Mucosa of rectum (tissue), 2 donors: ENCODE measurements around the gene THAP4.

ENCODE experiments used
- H3K27ac ChIP-seq, 2 donors: one replicate each; pipeline ENCODE4 v1.7.0; 2013; ENCODE audit warnings: inconsistent platforms in 2 of 2, low read depth in 2 of 2, low read length in 2 of 2
- H3K27me3 ChIP-seq, 2 donors: one replicate each; pipeline ENCODE4 v1.7.0; 2013; ENCODE audit warnings: low read length in 2 of 2; ENCODE audit not compliant: control insufficient read depth in 2 of 2, insufficient read depth in 2 of 2
- H3K36me3 ChIP-seq, 2 donors: one replicate each; pipeline ENCODE4 v1.7.0; 2013; ENCODE audit warnings: low read length in 2 of 2; ENCODE audit not compliant: control insufficient read depth in 2 of 2, insufficient read depth in 2 of 2
- H3K4me1 ChIP-seq, 2 donors: one replicate each; pipeline ENCODE4 v1.7.0; 2013; ENCODE audit warnings: low read length in 2 of 2, mild to moderate bottlenecking in 1 of 2; ENCODE audit not compliant: control insufficient read depth in 2 of 2, insufficient read depth in 2 of 2
- H3K4me3 ChIP-seq, 2 donors: one replicate each; pipeline ENCODE4 v1.7.0; 2013; ENCODE audit warnings: low read length in 2 of 2
- H3K9ac ChIP-seq, 2 donors: one replicate each; pipeline ENCODE4 v1.7.0; 2013; ENCODE audit warnings: low read length in 2 of 2, low read depth in 1 of 2, mild to moderate bottlenecking in 1 of 2
- H3K9me3 ChIP-seq, 2 donors: one replicate each; pipeline ENCODE4 v1.7.0; 2013; ENCODE audit warnings: low read length in 2 of 2; ENCODE audit not compliant: control insufficient read depth in 2 of 2
- donor health status: healthy.
- donor health status: Normal muscosa, but diverticular disease.

The THAP4 gene

DNA sequence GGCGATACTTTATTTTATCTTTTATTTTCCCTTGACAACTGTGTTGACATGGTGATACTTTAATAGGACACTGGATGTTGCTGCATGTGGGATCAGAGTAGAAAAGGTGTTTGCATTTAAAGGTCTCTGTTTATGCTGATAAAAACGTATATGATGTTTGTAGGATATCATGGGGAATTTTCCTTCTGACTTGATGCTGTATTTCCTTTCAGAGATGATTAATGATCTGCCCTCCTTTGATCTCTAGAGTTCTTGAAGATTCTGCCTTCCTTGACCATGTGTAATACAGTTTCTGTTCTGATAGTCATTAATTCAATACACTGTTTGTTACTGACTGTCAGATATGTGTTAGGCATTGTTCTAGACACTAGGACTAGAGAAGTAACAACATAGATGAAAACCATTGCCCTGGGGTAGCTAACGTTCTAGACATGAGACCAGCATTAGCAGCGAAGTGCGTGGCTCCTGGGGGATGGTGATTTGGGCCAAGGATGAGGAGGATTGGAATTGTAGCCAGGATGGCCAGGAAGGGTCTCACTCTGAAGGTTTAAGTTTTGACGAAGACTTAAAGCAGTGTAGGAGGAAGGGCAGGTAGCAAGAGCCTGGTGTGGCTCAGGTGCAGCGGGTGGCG lies 3.3 kb upstream of the THAP4 start:
- no peak overlapping the region for H3K27ac ChIP-seq
- H3K4me1 ChIP-seq = peaks cover 16 to 35% of the 10 kb centered on the region in 2 donors
- H3K9me3 ChIP-seq = no peaks in the 10 kb centered on the region
- H3K36me3 ChIP-seq = peaks cover 3 to 9% of the 10 kb centered on the region in 2 donors
- no peak overlapping the region for H3K9ac ChIP-seq
- no peak overlapping the region for H3K4me3 ChIP-seq
- H3K27me3 ChIP-seq = no peaks in the 10 kb centered on the region

DNA sequence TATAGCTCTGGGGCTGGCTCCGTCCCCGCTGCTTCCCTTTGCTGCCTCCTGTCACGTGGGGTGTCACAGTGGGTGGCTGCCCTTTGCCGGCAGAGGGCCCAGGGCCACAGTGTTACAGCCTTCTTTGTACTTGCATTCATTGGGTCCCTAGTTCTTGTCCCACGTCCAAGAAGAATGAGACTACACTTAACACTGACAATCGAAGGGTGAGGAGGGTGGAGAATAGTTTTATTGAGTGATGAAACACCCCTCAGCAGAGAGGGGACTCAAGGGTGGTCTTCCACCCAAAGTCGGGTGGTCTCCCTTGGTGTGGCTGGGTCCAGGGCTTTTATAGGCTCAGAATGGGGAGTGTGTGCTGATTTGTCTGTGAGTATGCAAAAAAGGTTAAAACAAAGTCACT lies 2.4 kb upstream of the THAP4 start:
- Histone ChIP-seq H3K4me3 (peak overlapping the region in 1 of 2 donors; percentile 92), H3K27ac (no peak overlapping the region), H3K4me1 (peaks cover 16 to 31% of the 10 kb centered on the region in 2 donors), H3K36me3 (peaks cover 3 to 7% of the 10 kb centered on the region in 2 donors), H3K27me3 (no peaks in the 10 kb centered on the region), H3K9me3 (no peaks in the 10 kb centered on the region), H3K9ac (no peak overlapping the region)

DNA sequence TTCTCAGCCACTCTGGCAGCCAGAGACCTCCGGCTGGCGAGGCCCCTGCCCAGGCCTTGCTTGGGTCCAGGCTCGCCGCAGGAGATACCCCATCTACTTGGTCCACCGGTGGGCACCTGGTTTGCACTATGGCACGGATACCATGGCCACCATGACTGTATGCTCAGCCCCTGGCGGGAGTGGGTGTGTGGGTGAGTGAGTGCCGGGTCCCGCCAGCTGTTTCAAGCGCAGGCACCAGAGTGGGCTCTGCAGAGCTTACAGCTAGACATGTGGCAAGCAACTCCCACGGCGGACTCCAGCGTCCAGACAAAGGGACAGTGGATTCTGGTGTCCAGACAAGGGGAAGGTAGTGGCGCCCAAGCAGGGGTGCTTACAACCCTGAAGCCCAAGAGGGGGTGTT lies 2.0 kb upstream of the THAP4 start:
- H3K9me3 ChIP-seq = no peaks in the 10 kb centered on the region
- no peaks in the 10 kb centered on the region for H3K27me3 ChIP-seq
- peaks cover 16 to 31% of the 10 kb centered on the region in 2 donors for H3K4me1 ChIP-seq
- no peak overlapping the region for H3K27ac ChIP-seq
- no peak overlapping the region for H3K9ac ChIP-seq
- peak overlapping the region in 1 of 2 donors; percentile 92 for H3K4me3 ChIP-seq
- peaks cover 3 to 4% of the 10 kb centered on the region in 2 donors for H3K36me3 ChIP-seq

DNA sequence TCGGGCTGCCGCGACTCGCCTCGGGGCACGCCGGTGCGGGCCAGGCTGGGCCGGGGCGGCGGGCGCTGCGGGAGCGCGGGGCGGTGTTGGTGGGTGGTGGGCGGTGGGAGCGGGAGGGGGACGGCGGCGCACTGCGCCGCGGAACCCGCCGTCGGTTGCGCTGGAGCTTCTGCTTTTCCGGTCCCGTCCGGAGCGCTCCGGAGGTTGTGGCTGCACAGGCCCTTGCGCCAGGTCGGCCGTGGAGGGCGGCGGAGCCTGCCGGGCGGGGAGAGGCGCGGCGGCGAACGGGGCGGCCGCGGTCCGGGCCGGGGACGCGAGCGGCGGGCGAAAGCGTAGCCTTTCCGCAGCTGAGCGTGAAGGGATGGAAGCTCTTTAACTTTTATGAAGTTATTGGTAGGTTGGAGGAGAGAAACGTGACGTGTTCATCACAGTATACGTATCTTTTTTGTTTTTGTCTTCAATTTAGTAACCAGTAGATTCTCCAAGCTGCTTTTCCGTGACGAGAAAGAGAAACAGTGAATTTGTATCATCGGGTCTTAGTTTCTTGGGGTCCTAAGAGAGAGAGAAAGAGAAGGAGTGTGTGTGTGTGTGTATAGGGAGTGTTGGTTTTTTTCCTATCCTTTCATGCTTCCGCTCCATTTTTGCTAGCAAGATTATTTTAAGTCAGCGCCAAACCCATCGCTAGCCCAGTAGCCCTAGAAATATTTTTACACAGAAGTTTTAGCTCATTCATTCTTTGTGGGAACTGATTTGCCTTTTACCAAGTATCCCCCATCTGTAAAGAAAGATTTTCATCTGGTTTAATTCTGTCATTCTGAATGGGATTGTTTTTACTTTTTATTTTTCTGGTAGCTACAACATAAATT lies 1.1 kb upstream of the THAP4 start:
- Histone ChIP-seq H3K9me3 (no peaks in the 10 kb centered on the region), H3K4me3 (peak overlapping the region; percentile 92 to 97), H3K27me3 (no peaks in the 10 kb centered on the region), H3K4me1 (peaks cover 16 to 31% of the 10 kb centered on the region in 2 donors), H3K27ac (peak overlapping the region; percentile 97), H3K36me3 (peaks cover 8 to 13% of the 10 kb centered on the region in 2 donors), H3K9ac (peak overlapping the region; percentile 79 to 93)

DNA sequence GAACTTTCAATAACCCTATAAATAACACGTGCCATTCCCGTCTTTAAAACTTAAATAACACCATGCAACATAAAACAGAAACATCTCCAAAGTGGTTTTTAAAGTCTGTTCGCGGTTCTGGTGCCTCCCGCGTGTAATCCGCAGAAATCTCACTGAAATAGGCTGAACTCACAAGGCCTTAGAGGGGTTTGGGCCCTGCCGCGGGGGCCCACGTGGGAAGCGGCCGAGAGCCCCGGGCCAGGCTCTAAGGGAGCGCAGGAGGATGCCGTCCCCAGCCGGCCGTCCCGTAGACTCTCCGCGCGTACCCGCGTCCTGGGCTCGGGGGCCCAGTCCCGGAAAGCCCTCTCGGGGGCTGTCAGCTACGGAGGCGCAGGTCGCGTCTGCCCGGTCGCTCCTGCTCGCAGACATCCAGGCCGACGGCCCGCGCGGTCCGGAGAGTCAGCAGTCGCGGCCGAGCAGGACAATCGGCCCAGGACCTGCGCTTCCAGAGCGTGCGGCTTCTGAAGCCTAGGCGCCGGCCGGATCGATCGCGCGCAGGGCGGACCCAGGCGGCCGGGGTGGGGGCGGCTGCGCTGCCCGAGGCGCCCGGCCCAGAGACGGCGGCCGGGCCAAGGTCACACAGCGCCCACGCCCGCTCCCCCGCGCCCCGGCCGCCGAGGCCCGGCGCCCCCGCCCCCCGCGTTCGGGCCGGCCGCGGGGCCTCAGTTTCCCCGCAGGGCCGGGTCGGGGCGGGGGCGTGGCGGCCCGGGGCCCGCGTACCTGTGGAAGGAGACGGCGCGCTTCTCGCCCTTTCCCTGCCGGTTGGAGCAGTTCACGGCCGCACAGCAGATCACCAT lies 558 bp downstream of the THAP4 start:
- peak overlapping the region; percentile 27 to 93 for H3K9ac ChIP-seq
- H3K27me3 ChIP-seq = no peaks in the 10 kb centered on the region
- peaks cover 16 to 25% of the 10 kb centered on the region in 2 donors for H3K36me3 ChIP-seq
- no peaks in the 10 kb centered on the region for H3K9me3 ChIP-seq
- peak overlapping the region; percentile 74 to 97 for H3K4me3 ChIP-seq
- H3K4me1 ChIP-seq = peaks cover 16 to 26% of the 10 kb centered on the region in 2 donors
- peak overlapping the region; percentile 97 for H3K27ac ChIP-seq

DNA sequence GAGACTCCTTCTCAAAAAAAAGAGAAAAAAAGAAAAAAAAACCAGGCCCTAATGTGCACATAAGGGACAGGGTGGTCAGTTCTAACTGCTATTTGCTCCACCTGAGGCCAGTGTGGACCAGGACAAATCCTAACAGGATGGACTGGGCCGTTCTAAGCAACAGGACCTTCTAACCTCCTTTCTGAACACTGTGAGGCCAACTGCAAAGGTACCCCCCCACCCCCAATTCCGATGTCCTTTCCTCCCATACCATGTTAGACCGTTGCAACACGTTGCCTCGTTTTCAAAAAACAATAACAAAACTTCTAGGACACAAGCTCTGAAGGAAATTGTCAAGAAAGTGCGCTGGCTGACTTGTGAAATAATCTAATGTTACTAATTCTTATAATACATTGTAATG lies 1.2 kb downstream of the THAP4 start:
- H3K36me3 ChIP-seq = peaks cover 19 to 30% of the 10 kb centered on the region in 2 donors
- H3K4me3 ChIP-seq = peak overlapping the region; percentile 74 to 77
- no peaks in the 10 kb centered on the region for H3K9me3 ChIP-seq
- H3K4me1 ChIP-seq = peaks cover 16 to 23% of the 10 kb centered on the region in 2 donors
- H3K9ac ChIP-seq = peak overlapping the region in 1 of 2 donors; percentile 27
- H3K27me3 ChIP-seq = no peaks in the 10 kb centered on the region
- H3K27ac ChIP-seq = peak overlapping the region in 1 of 2 donors; percentile 77

DNA sequence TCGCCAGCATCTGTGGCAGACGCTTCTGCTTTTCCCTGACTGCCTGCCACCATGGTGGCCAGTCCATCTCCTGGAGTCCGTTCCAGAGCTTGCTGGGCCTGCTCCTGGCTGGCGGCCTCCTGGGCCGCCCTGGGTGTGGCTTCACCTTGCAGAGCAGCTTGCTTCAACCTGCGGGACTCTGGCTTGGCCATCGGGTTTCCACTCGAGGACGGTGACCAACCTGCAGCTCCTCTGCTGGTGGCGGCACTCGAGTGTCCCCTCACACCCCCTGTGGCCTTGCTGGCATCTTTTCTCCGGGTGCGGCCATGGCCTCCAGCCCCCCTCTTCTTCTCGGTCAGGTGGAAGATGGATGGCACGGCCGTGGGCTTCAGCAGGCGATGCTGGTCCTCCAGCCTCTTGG lies 3.4 kb downstream of the THAP4 start:
- peaks cover 10 to 14% of the 10 kb centered on the region in 2 donors for H3K4me1 ChIP-seq

DNA sequence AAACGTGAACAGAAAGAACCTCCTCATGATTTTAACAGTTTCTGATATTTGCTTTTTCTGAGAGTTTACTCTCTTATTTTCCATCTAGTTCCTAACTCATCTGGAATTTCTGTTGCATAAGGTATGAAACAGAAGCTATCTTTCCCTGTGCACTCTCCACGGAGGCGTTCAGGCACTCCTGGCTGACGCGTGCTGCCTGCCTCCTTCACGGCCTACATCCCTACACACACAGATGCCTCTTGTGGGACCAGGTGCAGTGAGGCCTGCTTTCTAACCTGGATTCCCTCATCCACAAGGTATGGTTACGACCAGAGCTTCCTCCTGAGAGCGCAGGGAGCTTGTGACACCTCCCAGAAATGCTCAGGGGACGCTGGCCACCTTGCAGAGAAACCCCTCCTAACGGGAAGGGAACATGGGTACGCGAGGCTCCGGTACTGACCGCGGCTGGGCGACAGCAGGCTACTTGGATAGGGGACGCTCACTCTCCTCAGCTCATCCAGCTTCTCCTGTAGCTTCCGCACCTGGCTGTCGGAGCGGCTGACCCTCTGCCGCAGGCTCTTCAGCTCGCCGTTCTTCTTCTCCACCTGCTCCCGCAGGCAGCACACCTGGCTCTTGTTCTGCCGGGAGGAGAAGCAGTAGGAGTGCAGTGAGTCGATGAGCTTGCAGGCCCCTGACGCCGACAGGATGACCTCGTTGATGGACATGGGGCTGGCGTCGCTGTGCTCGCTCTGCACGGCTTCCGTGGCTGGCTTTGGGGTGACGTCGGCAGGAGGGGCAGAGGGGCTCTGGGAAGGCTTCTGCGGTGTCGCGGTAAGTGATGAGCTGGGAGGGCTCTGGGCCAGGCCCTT lies 4.3 kb downstream of the THAP4 start:
- Histone ChIP-seq H3K9me3 (no peaks in the 10 kb centered on the region), H3K9ac (no peak overlapping the region), H3K4me1 (peaks cover 5 to 8% of the 10 kb centered on the region in 2 donors), H3K27ac (no peak overlapping the region), H3K36me3 (peaks cover 18 to 35% of the 10 kb centered on the region in 2 donors), H3K27me3 (no peaks in the 10 kb centered on the region), H3K4me3 (no peak overlapping the region)

More for the DNA sequence above, 3.4 kb downstream of the THAP4 start:
- H3K36me3 ChIP-seq = peaks cover 18 to 32% of the 10 kb centered on the region in 2 donors
- H3K27ac ChIP-seq = no peak overlapping the region
- no peaks in the 10 kb centered on the region for H3K27me3 ChIP-seq
- no peaks in the 10 kb centered on the region for H3K9me3 ChIP-seq
- no peak overlapping the region for H3K4me3 ChIP-seq
- no peak overlapping the region for H3K9ac ChIP-seq

DNA sequence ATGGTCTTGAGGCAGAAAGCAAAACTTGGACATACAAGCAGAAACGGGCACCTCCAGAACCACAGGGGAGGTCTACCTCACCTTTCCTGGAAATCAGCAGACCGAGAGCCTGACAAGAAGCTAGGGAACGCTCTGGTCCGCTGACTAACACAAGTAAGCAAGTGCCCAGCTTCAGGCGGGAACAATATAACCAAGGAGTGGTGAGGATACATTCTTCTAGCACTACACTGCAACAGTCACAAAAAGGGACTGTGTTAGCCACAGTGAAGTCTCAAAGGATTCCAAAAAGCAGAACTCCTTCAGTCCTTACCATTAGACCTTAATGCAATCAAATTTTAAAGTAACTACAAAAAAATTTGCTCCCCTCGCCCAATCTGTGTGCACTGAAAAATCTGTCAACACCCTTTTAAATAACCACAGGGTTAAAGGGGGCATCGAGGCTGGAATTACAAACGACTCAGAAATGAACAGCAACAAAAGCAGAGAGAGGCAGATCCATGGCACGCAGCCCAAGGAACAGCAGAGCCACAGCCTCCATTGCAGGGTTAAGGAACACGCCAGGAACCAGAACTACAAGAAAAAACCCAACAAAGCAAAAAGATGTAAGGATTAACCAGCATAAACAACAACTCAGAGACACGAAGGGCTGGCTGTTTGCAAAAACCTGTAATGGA lies 7.1 kb downstream of the THAP4 start:
- Histone ChIP-seq H3K9ac (no peak overlapping the region), H3K9me3 (no peaks in the 10 kb centered on the region), H3K27me3 (no peaks in the 10 kb centered on the region), H3K27ac (no peak overlapping the region), H3K4me1 (no peaks in the 10 kb centered on the region), H3K36me3 (peaks cover 22 to 37% of the 10 kb centered on the region in 2 donors), H3K4me3 (no peak overlapping the region)
